GM21360 (cell line): Measurements from ENCODE around the gene KCND1.
A peak's percentile ranks its signal among the peaks of the same experiment; 100 is the strongest.

Experiments
- ATAC-seq: cut with Tn5 transposase; IDR thresholded peaks from one replicate; pipeline ENCODE4 v1.9.1; 2021; ENCODE audit warnings: mild to moderate bottlenecking, moderate library complexity; ENCODE audit not compliant: unreplicated experiment

The KCND1 gene

DNA sequence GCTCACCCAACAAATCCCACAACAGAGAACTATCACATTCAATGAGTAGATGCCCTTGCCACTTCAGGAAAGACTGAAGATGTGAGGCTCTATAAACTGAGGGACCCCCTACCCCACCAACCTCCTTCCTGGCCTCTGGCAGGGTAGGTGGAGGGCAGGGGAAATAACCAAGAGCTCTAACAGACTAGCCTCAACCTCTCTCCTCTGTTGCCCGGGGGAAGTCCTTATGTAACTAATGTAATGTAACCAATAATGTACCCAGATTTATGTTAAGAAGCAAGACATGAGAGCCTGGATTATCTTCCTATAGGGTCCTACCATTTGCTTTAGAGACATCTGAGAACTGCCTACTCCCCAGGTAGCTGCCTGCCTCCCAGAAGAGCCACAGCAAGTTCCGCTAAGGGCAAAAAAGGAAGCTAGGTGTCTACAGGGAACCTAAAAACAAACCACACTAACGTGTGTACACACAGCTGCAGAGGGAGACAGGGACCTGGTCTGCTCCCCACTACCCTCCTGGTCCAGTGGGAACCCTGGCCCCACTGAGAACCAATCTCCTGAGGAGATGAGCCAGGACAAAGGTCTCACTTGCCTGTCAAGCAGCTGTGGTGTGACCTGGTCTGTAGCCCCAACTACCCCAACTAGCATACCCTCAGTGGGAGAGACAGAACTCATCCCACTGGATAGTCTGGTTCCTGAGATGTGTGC is 32.0 kb downstream of the KCND1 start:
- ATAC-seq: no peak

DNA sequence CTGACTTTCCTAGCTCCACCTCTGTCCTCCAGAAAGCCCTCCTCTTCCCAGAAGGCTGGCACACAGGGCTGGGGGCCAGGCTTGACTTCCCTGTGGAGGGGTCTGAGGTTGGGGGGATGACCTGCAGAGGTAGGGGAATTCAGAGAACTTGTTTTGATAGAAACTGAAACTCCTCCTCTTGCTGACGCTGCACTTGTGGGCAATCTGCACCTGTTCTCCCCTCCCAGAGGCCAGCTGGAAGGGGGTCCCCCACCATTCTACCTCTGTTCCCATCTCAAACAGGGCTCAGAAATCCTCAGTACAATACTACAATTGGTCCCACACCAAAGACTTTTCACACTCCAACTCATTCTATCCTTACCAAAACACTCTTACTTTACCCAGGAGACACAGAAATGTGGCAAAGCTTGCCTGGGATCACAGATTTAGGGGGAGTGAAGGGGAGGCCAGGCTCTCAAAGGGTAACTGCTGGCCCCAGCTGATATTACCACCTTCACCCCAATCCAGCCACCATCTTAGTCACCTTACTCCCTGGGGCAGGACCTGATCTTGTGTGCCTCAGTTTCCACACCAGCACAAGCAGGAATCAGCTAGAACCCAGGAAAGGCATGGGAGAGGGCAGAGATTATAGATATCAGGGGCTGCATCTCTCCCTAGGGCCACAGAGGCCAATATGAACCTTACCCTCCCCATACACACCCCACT is 32.8 kb downstream of the KCND1 start:
- peak; percentile 46 for ATAC-seq

GRCh38 chrX:48937054-48937907 is 34.4 kb downstream of the KCND1 start:
- peak; percentile 66 for ATAC-seq

DNA sequence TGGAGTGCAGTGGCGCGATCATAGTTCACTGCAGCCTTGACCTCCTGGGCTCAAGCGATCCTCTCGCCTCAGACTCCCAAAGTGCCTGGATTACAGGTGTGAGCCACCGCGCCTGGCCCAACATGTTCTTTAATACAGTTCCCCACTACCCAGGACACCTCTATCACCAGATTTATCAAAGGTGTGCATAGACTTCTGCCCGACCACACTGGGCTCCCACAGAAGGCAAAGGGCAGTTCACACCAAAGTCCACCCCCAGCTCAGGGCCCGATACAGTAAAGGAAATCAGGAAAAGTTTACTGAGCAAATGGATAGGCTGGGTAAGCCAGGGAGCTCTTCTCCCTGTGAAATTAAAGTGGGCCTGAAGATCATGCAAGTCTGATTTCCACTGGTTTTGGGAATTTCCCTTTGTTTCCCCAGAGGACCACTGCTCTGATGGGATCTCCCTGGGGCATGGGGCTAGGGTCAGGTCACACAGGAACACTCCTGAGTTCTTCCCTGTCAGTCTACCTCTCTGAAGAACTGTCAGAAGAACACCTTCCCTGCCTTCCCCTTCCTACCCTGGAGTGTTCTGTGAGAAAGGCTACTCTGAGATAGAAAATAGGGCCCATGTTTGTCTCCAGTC is 35.1 kb downstream of the KCND1 start:
- ATAC-seq: no peak

DNA sequence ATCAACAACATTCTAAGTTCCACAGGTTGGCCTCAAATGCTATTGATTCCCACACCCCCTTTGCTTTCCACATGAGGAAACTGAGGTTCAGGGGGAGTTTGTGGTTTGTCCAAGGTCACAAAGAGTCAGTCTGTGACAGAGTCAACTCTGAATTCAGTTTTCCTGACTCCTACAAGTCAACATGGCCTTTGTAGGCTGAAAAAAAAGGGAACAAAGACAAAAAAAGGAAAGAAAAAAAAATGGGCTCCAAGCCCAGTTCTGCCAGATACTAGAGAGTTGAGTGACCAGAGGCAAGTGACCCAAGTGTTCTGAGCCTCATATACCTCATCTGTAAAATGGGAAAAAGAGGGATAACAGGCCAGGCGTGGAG is 36.4 kb downstream of the KCND1 start:
- ATAC-seq: no peak

GRCh38 chrX:48934581-48935300 is 36.9 kb downstream of the KCND1 start:
- ATAC-seq: no peak

DNA sequence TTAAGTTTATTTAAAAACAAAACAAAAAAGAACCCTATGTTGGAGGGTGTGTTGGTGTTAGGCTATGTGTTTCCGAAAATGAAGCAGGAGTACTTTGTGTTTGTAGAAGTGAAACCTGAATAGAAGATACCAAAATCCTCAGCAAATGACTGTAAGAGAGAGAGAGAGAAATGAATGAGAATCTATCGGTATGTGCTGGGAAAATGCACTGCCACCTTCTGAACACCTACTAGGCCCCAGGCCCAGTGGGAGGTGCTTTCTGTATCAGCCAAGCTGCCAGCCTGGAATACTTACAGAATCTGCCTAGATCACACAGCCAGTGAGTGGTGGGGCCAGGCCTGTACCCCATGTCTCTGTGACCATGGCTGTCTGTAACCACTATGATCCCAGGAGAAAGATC is 37.9 kb downstream of the KCND1 start:
- no peak for ATAC-seq

GRCh38 chrX:48927736-48928382 is 43.8 kb downstream of the KCND1 start:
- ATAC-seq: no peak

DNA sequence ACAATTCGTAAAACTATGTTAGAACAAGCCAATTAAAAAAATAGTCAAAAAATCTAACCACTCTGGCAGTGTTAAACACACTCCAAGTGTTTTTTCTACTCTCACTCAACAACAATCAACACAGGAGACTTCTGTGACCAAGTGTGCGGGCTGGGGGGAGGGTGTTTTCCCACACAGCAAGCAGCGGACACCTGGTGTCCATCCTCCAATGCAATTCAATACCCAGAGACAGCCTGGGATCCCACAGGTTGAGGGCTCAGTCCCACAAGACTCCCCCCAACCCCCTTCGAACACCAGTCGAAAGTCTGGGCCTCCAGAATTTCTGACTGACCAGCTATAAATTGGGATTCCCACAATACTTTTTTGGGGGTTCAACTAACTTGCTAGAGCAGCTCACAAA is 44.5 kb downstream of the KCND1 start:
- no peak for ATAC-seq

DNA sequence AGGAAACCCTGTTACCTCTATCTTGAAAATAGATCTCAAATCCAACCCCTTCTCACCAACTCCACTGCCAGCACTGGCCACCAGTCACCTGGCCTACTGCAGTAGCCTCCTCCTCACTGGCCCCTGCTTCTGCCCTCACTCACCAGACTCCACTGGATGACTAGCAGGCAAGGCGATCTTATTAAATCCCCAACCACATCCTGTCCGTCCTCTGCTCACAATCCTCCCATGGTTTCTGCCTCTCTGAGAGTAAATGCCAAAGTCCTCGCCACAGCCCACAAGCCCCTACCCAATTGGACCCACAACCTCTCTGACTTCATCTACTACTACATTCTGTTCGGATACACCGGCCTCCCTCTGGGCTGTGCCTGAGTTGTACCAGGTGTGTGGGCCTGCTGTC is 47.4 kb downstream of the KCND1 start:
- no peak for ATAC-seq

DNA sequence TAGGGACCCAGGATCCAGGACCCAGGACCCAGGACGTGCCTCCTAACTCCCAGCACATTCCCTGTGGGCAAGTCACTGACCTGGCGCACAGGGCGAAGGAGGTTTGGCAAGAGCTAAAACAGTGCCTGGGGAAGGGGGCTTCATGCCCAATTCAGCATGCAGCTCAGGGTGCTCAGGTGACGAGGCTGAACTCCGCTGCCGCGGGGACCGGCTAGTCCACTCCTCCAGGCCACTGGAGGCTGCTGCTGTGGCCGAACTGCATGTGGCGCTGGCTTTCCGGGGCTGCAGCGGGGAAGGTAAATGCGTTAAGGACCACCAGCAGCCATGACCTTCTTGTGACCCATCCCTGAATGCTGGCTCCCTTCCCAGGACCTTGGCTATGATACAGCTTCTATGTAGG is 47.9 kb downstream of the KCND1 start:
- no peak for ATAC-seq

- no peak for ATAC-seq
These were observed 50.9 kb downstream of the KCND1 start for GRCh38 chrX:48920718-48921104.

GRCh38 chrX:48919947-48920717 is 51.5 kb downstream of the KCND1 start:
- ATAC-seq: no peak

- ATAC-seq: no peak
These were observed 52.2 kb downstream of the KCND1 start for GRCh38 chrX:48919360-48919841.

- peak; percentile 62 for ATAC-seq
These were observed 52.9 kb downstream of the KCND1 start, which contains the start of gene PIM2 for GRCh38 chrX:48918643-48919340. TSS of gene PIM2 (minus strand) at chrX:48919024. CDS start at chrX:48918834, 190 bp downstream.

GRCh38 chrX:48918301-48918642 is 53.4 kb downstream of the KCND1 start:
- ATAC-seq: no peak

DNA sequence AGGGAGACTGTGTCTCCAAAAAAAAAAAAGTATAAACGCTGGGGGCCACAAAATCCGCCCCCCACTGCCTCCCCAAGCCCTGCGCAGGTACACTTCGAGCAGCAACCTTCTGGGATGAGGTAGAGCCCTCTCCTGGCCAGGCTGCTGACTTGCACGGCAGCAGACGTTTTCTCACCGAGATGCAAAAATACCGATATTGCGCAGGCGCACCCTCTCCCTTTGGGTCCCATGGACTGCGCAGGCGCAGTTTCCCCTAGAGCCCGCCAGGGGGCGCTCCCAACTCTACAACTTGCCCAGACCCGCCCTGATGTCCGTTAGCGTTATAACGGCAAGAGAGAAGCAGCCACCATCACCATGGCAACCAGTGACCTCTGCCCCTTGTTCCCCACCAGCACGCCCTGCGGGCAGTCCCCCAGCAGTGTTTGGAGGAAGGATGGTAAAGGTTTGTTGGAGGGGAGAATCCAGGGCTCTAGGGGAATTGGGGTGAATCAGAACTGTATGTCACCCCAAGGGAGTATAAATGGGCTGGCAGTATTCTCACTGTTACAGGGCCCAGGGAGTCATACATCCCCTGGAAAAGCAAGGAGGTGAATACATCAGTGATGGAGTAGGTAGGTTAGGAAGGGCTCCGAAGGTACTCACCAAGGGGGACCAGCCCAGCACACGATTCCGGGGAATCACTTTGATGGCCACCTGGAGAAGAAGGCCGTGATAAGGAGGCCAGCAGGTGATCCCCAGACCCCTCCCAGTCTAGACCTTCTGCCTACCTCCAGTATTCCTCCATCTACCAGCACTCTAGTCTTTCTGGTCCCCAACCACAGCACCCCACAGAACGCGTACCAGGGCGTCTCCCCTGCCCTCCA is 54.3 kb downstream of the KCND1 start:
- ATAC-seq: peak; percentile 36
